Measurements from ENCODE around the gene CSMD2. TPM values are rescaled to one million over a fixed set of nuclear protein-coding genes. Genes with fewer than 3 reads are reported as not detected.

Gene CSMD2
- total RNA-seq, 1 experiment from 2014 or later: 0.22 TPM

DNA sequence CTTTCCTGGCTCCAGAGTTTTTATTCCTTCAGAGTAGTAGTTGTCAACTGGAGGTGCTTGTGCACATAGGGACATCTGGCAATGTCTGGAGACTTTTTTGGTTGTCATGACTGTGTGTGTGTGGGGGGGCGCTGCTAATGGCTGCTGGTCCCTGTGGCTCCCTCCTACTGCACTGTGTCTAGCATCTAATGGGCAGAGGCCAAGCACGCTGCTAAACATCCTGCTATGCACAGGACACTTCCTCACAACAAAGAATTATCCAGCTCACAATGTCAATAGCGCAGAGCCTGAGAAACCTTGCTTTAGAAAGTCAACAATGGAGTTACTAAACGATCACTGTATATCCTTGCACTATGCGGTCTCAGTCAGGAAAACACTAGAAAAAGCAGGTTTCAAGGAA lies 320.9 kb downstream of the CSMD2 start:
- ATAC-seq (no peak), DNase-seq (ENCODE audit: low read depth, low spot score) (no peak)
- no peak overlapping the region for H3K9ac ChIP-seq (ENCODE audit: low read length)
- no TSS peak for BruUV-seq (replicated peaks)
- H3K27me3 ChIP-seq (ENCODE audit: insufficient read depth, low read length): peaks cover 35% of the 10 kb centered on the region
- H3K4me3 ChIP-seq (replicated peaks in 1 of 2; ENCODE audit: low read depth in 1 of 2, low read length in 2 of 2): no peak overlapping the region
- no peaks in the 10 kb centered on the region for H3K9me3 ChIP-seq (ENCODE audit: control insufficient read depth in 1 of 2, insufficient read depth in 1 of 2, low read depth in 1 of 2, low read length in 2 of 2)
- intact Hi-C loops (cut with micrococcal nuclease): no loop called here
- TF ChIP-seq YY1 (IDR thresholded peaks at IDR 0.05; ENCODE audit: extremely low read depth, insufficient replicate concordance, low read depth, low read length): no peak
- no peak for TF ChIP-seq ZNF274 (IDR thresholded peaks at IDR 0.05; ENCODE audit: low read depth, low read length)
- TF ChIP-seq SIN3A (IDR thresholded peaks at IDR 0.05; ENCODE audit: low read depth): no peak
- TF ChIP-seq ZFX (IDR thresholded peaks at IDR 0.05): no peak
- no peak for TF ChIP-seq SRF (IDR thresholded peaks at IDR 0.05; ENCODE audit: low read depth)
- TF ChIP-seq, protein P1, sequence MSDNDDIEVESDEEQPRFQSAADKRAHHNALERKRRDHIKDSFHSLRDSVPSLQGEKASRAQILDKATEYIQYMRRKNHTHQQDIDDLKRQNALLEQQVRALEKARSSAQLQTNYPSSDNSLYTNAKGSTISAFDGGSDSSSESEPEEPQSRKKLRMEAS (IDR thresholded peaks at IDR 0.05): no peak
- TF ChIP-seq CBX3 (IDR thresholded peaks at IDR 0.05; ENCODE audit: low read depth): no peak
- no peak for TF ChIP-seq CEBPB (IDR thresholded peaks at IDR 0.05; ENCODE audit: low read depth)
- TF ChIP-seq EZH2 (IDR thresholded peaks at IDR 0.05): no peak
- no peak for TF ChIP-seq SP1 (IDR thresholded peaks at IDR 0.05; ENCODE audit: low read depth)
- no peak for TF ChIP-seq POLR2AphosphoS5 (IDR thresholded peaks at IDR 0.05; ENCODE audit: low read depth, low read length)
- TF ChIP-seq FOSL1 (IDR thresholded peaks at IDR 0.05; ENCODE audit: low read depth): no peak
- TF ChIP-seq JUND (IDR thresholded peaks at IDR 0.05): no peak
- TF ChIP-seq, protein P2, sequence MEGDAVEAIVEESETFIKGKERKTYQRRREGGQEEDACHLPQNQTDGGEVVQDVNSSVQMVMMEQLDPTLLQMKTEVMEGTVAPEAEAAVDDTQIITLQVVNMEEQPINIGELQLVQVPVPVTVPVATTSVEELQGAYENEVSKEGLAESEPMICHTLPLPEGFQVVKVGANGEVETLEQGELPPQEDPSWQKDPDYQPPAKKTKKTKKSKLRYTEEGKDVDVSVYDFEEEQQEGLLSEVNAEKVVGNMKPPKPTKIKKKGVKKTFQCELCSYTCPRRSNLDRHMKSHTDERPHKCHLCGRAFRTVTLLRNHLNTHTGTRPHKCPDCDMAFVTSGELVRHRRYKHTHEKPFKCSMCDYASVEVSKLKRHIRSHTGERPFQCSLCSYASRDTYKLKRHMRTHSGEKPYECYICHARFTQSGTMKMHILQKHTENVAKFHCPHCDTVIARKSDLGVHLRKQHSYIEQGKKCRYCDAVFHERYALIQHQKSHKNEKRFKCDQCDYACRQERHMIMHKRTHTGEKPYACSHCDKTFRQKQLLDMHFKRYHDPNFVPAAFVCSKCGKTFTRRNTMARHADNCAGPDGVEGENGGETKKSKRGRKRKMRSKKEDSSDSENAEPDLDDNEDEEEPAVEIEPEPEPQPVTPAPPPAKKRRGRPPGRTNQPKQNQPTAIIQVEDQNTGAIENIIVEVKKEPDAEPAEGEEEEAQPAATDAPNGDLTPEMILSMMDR (IDR thresholded peaks at IDR 0.05 in 2 of 3, conservative IDR thresholded peaks at IDR 0.05 in 1 of 3; ENCODE audit: borderline replicate concordance in 1 of 3, insufficient read depth in 1 of 3, low read depth in 2 of 3, low read length in 2 of 3): no peak
- TF ChIP-seq EZH2phosphoT487 (IDR thresholded peaks at IDR 0.05; ENCODE audit: borderline replicate concordance): no peak
- no peak for TF ChIP-seq TCF7L2 (IDR thresholded peaks at IDR 0.05; ENCODE audit: borderline replicate concordance, extremely low read depth, insufficient read depth, insufficient read length)
- no peak for TF ChIP-seq RAD21 (IDR thresholded peaks at IDR 0.05; ENCODE audit: low read depth)
- no peak for TF ChIP-seq EGR1 (IDR thresholded peaks at IDR 0.05; ENCODE audit: low read depth)
- H3K9me2 ChIP-seq (ENCODE audit: insufficient read depth): no peaks in the 10 kb centered on the region
- ChIA-PET POLR2A (no interaction called here), RAD21 (ENCODE audit: low non-redundant PET in 1 of 2, low total read pairs in 2 of 2, uncharacterized antibody in 2 of 2, unreplicated experiment in 2 of 2) (no interaction called here), CTCF (no interaction called here)
- no peaks in the 10 kb centered on the region for H4K20me1 ChIP-seq (ENCODE audit: insufficient read depth)
- no peak overlapping the region for H3K27ac ChIP-seq (ENCODE audit: low read depth, low read length)
- no peaks in the 10 kb centered on the region for H3K79me2 ChIP-seq (ENCODE audit: insufficient read depth, low read length)
- H3K36me3 ChIP-seq (ENCODE audit: control insufficient read depth in 1 of 2, insufficient read depth in 2 of 2, low read length in 2 of 2): no peaks in the 10 kb centered on the region
- H3K4me1 ChIP-seq (ENCODE audit: control insufficient read depth in 1 of 2, insufficient read depth in 2 of 2, low read length in 2 of 2): no peaks in the 10 kb centered on the region
- no peak overlapping the region for H3K4me2 ChIP-seq (ENCODE audit: low read length)
- no peak overlapping the region for H2AFZ ChIP-seq (ENCODE audit: low read depth, low read length, poor library complexity, severe bottlenecking)
